Measurements from ENCODE around the gene SLC12A8.

- TF ChIP-seq, protein P1, sequence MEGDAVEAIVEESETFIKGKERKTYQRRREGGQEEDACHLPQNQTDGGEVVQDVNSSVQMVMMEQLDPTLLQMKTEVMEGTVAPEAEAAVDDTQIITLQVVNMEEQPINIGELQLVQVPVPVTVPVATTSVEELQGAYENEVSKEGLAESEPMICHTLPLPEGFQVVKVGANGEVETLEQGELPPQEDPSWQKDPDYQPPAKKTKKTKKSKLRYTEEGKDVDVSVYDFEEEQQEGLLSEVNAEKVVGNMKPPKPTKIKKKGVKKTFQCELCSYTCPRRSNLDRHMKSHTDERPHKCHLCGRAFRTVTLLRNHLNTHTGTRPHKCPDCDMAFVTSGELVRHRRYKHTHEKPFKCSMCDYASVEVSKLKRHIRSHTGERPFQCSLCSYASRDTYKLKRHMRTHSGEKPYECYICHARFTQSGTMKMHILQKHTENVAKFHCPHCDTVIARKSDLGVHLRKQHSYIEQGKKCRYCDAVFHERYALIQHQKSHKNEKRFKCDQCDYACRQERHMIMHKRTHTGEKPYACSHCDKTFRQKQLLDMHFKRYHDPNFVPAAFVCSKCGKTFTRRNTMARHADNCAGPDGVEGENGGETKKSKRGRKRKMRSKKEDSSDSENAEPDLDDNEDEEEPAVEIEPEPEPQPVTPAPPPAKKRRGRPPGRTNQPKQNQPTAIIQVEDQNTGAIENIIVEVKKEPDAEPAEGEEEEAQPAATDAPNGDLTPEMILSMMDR (IDR thresholded peaks at IDR 0.05), result no peak
- no peak for TF ChIP-seq POLR2A (IDR thresholded peaks at IDR 0.05)
These were observed 70.7 kb downstream of the SLC12A8 start for GRCh38 chr3:125141596-125142419.
